GM10248 (cell line): ENCODE measurements around the gene NACC2.
A peak's percentile ranks its signal among the peaks of the same experiment; 100 is the strongest.

Source experiments
- CTCF ChIA-PET: fragments of 300-600 bp; sonication (Branson Sonifier 250); formaldehyde crosslinking; extraction: SDS; loops from one replicate; lab custom pipeline; 2021; ENCODE audit warnings: antibody characterized with exemption; lab: Yijun Ruan, JAX
- POLR2A ChIA-PET: fragments of 350-650 bp; sonication (Branson Sonifier 250); formaldehyde crosslinking; extraction: SDS; loops from one replicate; lab custom pipeline; 2020; ENCODE audit warnings: antibody characterized with exemption; lab: Yijun Ruan, JAX
- DNase-seq: peaks from one replicate; pipeline ENCODE4 v3.0.0; 2012; ENCODE audit errors: extremely low spot score
- TF ChIP-seq, protein P1 (sequence below): IDR thresholded peaks from 2 replicates; pipeline ENCODE4 v1.5.1; 2012; ENCODE audit warnings: mild to moderate bottlenecking, low read depth; ENCODE audit errors: extremely low read depth, missing control alignments, control extremely low read depth

NACC2 gene

GRCh38 chr9:136136127-136136925, 41.2 kb upstream of the NACC2 start:
- CTCF ChIA-PET: no interaction called here
- no peak for DNase-seq
- POLR2A ChIA-PET: no interaction called here
- TF ChIP-seq, protein P1, sequence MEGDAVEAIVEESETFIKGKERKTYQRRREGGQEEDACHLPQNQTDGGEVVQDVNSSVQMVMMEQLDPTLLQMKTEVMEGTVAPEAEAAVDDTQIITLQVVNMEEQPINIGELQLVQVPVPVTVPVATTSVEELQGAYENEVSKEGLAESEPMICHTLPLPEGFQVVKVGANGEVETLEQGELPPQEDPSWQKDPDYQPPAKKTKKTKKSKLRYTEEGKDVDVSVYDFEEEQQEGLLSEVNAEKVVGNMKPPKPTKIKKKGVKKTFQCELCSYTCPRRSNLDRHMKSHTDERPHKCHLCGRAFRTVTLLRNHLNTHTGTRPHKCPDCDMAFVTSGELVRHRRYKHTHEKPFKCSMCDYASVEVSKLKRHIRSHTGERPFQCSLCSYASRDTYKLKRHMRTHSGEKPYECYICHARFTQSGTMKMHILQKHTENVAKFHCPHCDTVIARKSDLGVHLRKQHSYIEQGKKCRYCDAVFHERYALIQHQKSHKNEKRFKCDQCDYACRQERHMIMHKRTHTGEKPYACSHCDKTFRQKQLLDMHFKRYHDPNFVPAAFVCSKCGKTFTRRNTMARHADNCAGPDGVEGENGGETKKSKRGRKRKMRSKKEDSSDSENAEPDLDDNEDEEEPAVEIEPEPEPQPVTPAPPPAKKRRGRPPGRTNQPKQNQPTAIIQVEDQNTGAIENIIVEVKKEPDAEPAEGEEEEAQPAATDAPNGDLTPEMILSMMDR: no peak

DNA sequence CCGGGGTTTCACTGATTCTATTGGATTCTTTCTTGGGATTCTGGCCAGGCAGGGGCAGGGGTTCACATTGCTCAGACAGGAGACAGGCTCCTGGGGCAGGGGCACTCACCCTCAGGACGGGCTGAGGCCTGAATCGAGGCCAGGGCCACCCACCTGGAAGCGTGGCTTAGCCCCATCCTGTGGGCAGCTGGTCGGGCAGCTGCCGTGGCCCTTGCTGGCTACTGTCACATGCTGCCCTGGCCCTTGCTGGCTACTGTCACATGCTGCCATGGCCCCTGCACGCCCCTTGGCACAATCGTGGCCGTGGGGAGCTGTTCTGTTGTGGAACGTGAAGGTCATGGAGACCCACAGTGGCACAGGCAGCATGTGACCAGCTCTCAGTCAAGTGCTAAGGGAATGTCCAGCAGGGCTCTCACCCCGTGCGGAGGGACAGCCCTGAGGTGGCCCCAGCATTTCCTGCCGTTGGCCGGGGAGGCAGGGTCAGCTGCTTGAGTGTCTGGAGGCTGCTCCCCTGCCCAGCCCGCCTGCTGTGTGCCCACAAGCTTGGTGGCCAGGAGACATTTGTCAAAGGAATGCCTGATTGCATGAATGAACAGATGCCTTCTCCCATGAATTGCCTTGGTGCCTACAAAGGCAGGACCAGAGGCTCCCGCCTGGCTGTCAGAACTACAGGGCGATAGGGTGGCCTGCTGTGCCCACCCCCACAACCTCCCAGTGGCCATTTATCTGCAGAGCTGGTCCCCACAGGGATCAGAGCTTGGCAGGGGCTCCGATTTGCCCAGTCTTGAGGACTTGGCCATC, 40.4 kb upstream of the NACC2 start:
- ChIA-PET CTCF (no interaction called here), POLR2A (no interaction called here)
- TF ChIP-seq, protein P1: no peak
- no peak for DNase-seq

GRCh38 chr9:136133959-136134484, 38.9 kb upstream of the NACC2 start:
- TF ChIP-seq, protein P1: no peak
- POLR2A ChIA-PET: no interaction called here
- CTCF ChIA-PET: interaction anchor here (1.3 kb wide), 1 partner anchor 8 kb away, joined by 4 read pairs; no protein-coding TSS in a partner anchor
- DNase-seq: no peak

DNA sequence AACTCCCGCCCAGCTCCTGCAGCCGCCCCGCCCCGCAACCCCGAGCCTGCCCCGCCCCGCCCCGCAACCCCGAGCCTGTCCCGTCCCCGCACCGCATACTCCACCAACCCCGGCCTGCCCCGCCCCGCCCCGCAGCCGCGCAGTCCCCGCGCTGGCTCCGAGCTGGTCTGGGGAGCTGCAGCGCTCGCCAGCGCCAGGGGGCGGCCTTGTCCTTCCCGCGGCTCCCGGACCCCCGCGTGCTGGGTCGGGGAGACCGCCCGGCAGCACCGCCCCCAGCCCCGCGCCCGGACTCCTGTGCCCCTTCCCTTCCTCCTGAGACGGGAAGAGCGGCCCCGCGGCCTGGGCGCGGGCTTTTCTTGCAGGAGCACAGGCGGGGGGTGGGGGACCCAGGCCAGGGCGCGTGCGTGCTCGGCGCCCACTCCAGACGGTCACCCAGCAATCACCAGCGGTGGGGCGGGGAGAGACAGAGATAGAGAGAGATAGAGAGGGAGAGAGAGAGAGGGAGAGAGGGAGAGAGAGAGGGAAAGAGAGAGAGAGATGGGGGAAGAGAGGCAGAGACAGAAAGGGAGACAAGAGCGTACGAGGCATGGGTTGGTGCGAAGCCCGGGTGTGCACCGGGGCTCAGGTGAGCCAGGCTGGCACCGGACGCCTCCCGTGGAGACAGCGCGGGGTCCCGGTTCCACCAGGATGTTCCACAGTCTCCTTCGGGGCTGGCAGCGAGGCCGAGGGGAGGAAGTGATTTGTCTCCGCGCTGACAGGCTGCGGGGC, 38.3 kb upstream of the NACC2 start:
- DNase-seq: no peak
- ChIA-PET CTCF (interaction anchor here (1.3 to 1.5 kb wide), 2 partner anchors 9 to 11 kb away, joined by 4 to 7 read pairs; no protein-coding TSS in a partner anchor), POLR2A (interaction anchor here (0.6 kb wide), 1 partner anchor 226 kb away, joined by 3 read pairs; the partner anchor contains the start of gene CAMSAP1)
- TF ChIP-seq, protein P1: peak; percentile 27

DNA sequence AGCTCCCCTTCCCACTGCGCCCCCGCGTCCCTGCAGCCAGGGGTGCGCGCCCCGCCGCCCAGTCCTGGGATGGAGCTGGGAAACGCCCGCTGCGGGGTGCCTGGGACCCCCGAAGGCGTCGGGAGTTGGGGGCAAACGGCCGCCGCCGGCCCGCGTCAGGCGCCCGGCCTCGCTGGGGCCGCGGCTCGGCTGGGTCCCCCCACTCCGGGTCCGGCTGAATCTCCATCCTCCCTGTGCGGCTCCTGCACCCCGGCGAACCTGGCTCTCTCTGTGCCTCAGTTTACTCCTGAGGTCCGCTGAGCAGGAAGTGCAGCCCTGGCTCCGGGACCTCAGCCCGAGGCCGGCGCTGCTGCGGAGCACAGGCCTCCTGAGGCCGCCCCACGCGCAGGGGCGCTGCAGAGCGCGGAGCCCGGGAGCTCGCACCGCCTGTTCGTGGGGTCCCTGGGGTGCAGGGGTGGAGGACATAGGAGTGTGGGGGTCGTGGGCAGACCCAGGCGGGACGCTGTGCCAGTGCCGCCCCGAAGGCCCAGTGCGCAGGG, 37.5 kb upstream of the NACC2 start:
- CTCF ChIA-PET: interaction anchor here (1.5 kb wide), 1 partner anchor 10 kb away, joined by 7 read pairs; no protein-coding TSS in a partner anchor
- DNase-seq: no peak
- TF ChIP-seq, protein P1: no peak
- POLR2A ChIA-PET: interaction anchor here (0.6 kb wide), 1 partner anchor 225 kb away, joined by 3 read pairs; the partner anchor contains the start of gene CAMSAP1
